Endothelial cell of umbilical vein (primary cell): ENCODE measurements around the gene PAAF1. TPM values are rescaled to one million over a fixed set of nuclear protein-coding genes. Genes with fewer than 3 reads are reported as not detected.

ENCODE experiments used
- BruUV-seq: library from RNA; stranded (reverse); fragments of 400-500 nt; replicated peaks from 2 replicates; lab custom pipeline; 2021; lab: Mats Ljungman, UMichigan
- CTCF ChIA-PET: fragments of 300-600, 350-600 bp; sonication (Branson Sonifier 250); formaldehyde crosslinking; loops from one replicate; lab custom pipeline; 2021; ENCODE audit warnings: antibody characterized with exemption, inconsistent platforms; lab: Charles Lee
- POLR2A ChIA-PET: fragments of 300-600, 350-600 bp; sonication (Branson Sonifier 250); formaldehyde crosslinking; loops from one replicate; lab custom pipeline; 2021; ENCODE audit warnings: antibody characterized with exemption, inconsistent platforms; lab: Charles Lee
- DNase-seq: peaks from one replicate; pipeline ENCODE4 v3.0.0-alpha.2; 2011; ENCODE audit warnings: low read depth, low spot score
- FAIRE-seq: peaks from 2 replicates; lab custom pipeline; 2011; peaks lifted over from hg19 to GRCh38; lab: Jason Lieb, UNC
- H2AFZ ChIP-seq: 2 replicates; pipeline ENCODE4 v1.6.0; 2012; ENCODE audit warnings: low read depth, low read length, control low read depth, inconsistent platforms
- H3K27ac ChIP-seq: 2 replicates; pipeline ENCODE4 v1.5.1; 2011; ENCODE audit warnings: low read depth, mild to moderate bottlenecking, control low read depth, low read length, moderate library complexity; ENCODE audit not compliant: insufficient read depth
- H3K27me3 ChIP-seq, 2 experiments: 2 replicates each; pipeline versions ENCODE4 v1.6.0 to v1.6.1; 2011; ENCODE audit warnings: low read length in 2 of 2, mixed read lengths in 1 of 2; ENCODE audit not compliant: control insufficient read depth in 2 of 2, insufficient read depth in 2 of 2
- H3K36me3 ChIP-seq, 2 experiments: 2 replicates in 1 of 2; 3 replicates in 1 of 2; pipeline ENCODE4 v1.5.1; 2011; ENCODE audit warnings: low read length in 2 of 2, mild to moderate bottlenecking in 1 of 2, moderate library complexity in 1 of 2; ENCODE audit not compliant: control insufficient read depth in 2 of 2, insufficient read depth in 2 of 2; ENCODE audit errors: extremely low read depth in 1 of 2
- H3K4me1 ChIP-seq: 3 replicates; pipeline ENCODE4 v1.5.1; 2011; ENCODE audit warnings: mild to moderate bottlenecking, low read length; ENCODE audit not compliant: control insufficient read depth, insufficient read depth; ENCODE audit errors: extremely low read depth
- H3K4me2 ChIP-seq: 2 replicates; pipeline ENCODE4 v1.6.1; 2011; ENCODE audit warnings: low read length, control low read depth, mixed read lengths; ENCODE audit not compliant: insufficient read depth
- H3K4me3 ChIP-seq, 3 experiments: fragments of 200-600 bp in 1 of 3; sonication (generic), shearing (Covaris generic) in 1 of 3; replicated peaks in 1 of 3; 2 replicates each; pipeline ENCODE4 v1.5.1; 2011 to 2016; ENCODE audit warnings: control low read depth in 3 of 3, low read length in 3 of 3, mild to moderate bottlenecking in 2 of 3, inconsistent platforms in 1 of 3, low read depth in 1 of 3, moderate library complexity in 1 of 3; ENCODE audit not compliant: insufficient read depth in 1 of 3
- H3K79me2 ChIP-seq: 2 replicates; pipeline ENCODE4 v1.6.0; 2012; ENCODE audit warnings: low read length, inconsistent platforms; ENCODE audit not compliant: control insufficient read depth, insufficient read depth
- H3K9ac ChIP-seq: replicated peaks from 2 replicates; pipeline ENCODE3; 2011; ENCODE audit warnings: low read length, control low read depth; ENCODE audit not compliant: insufficient read depth; ENCODE audit errors: extremely low read depth
- H3K9me1 ChIP-seq: replicated peaks from 3 replicates; pipeline ENCODE4 v1.6.0; 2011; ENCODE audit warnings: mild to moderate bottlenecking, low read length; ENCODE audit not compliant: control insufficient read depth, insufficient read depth; ENCODE audit errors: extremely low read depth
- H3K9me3 ChIP-seq: replicated peaks from 2 replicates; pipeline ENCODE4 v1.5.1; 2012; ENCODE audit warnings: low read length, inconsistent platforms; ENCODE audit not compliant: control insufficient read depth, insufficient read depth
- H4K20me1 ChIP-seq: replicated peaks from 2 replicates; pipeline ENCODE3; 2011; ENCODE audit warnings: mild to moderate bottlenecking, low read length; ENCODE audit not compliant: control insufficient read depth, insufficient read depth; ENCODE audit errors: extremely low read depth
- EZH2 ChIP-seq: IDR thresholded peaks from 2 replicates; pipeline ENCODE4 v1.6.1; 2012; ENCODE audit warnings: borderline replicate concordance, low read depth, mild to moderate bottlenecking, moderate library complexity, low read length, inconsistent platforms; ENCODE audit not compliant: severe bottlenecking
- FOS ChIP-seq: IDR thresholded peaks from 2 replicates; pipeline ENCODE4 v1.6.1; 2011; ENCODE audit warnings: mild to moderate bottlenecking, low read length, moderate library complexity, borderline replicate concordance; ENCODE audit not compliant: insufficient read depth
- GATA2 ChIP-seq: IDR thresholded peaks from 2 replicates; pipeline ENCODE4 v1.7.0; 2011; ENCODE audit warnings: low read depth, mild to moderate bottlenecking, moderate library complexity, mixed read lengths, low read length; ENCODE audit not compliant: insufficient read length, insufficient read depth
- JUN ChIP-seq: IDR thresholded peaks from 2 replicates; pipeline ENCODE4 v1.6.1; 2011; ENCODE audit warnings: borderline replicate concordance, low read depth; ENCODE audit not compliant: insufficient read length, insufficient read depth
- MYC ChIP-seq: IDR thresholded peaks from one replicate; pipeline ENCODE4 v1.6.1; 2011; ENCODE audit warnings: mild to moderate bottlenecking, low read depth, low read length
- POLR2A ChIP-seq: IDR thresholded peaks from 2 replicates; pipeline ENCODE4 v1.6.1; 2012; ENCODE audit warnings: low read depth, mild to moderate bottlenecking, control low read depth, low read length
- POLR2AphosphoS5 ChIP-seq: IDR thresholded peaks from 2 replicates; pipeline ENCODE4 v1.6.1; 2012; ENCODE audit warnings: low read depth, mild to moderate bottlenecking, control low read depth, low read length, moderate library complexity; ENCODE audit not compliant: insufficient read depth
- dilution Hi-C: fragments of 300-500 bp; cut with MboI; formaldehyde crosslinking; loops from one replicate; pipeline ENCODE4 v1.15.0; 2019; ENCODE audit warnings: low sequenced_read_pairs; ENCODE audit not compliant: extremely low pct_ligation_motif_present
- intact Hi-C: fragments of 100-400 bp; cut with micrococcal nuclease; formaldehyde crosslinking; loops from one replicate; pipeline ENCODE4 v1.10.0; 2022
- polyA plus RNA-seq, 4 experiments: library from polyadenylated mRNA; depleted of rRNA in 3 of 4; stranded (reverse) in 3 of 4; unstranded in 1 of 4; fragments of >200 nt; gene quantifications; 2 replicates each; pipeline versions ENCODE4 v1.2.1 to v1.2.3, GENCODE V29; 2011 to 2012; ENCODE audit warnings: missing spikeins in 1 of 4
- total RNA-seq: library from RNA; stranded (reverse); gene quantifications from 2 replicates; pipeline ENCODE4 v1.2.3, GENCODE V29; 2021
- TF ChIP-seq, protein P1 (sequence below): IDR thresholded peaks from 2 replicates; pipeline ENCODE4 v1.6.1; 2011; ENCODE audit not compliant: insufficient read depth, insufficient read length
- TF ChIP-seq, protein P2 (sequence below), 2 donors: IDR thresholded peaks; 1 replicate in 1 of 2; 2 replicates in 1 of 2; pipeline ENCODE4 v1.5.1; 2011; ENCODE audit warnings: low read length in 2 of 2, mild to moderate bottlenecking in 2 of 2, moderate library complexity in 2 of 2, control low read depth in 1 of 2, inconsistent platforms in 1 of 2, low read depth in 1 of 2; ENCODE audit not compliant: insufficient read depth in 1 of 2; ENCODE audit errors: extremely low read depth in 1 of 2

The PAAF1 gene
- total and polyA plus RNA-seq, 2 donors (not counting 3 experiments of a cell fraction or from before 2014, with no cell fraction given), result 9.8 to 16.1 TPM

DNA sequence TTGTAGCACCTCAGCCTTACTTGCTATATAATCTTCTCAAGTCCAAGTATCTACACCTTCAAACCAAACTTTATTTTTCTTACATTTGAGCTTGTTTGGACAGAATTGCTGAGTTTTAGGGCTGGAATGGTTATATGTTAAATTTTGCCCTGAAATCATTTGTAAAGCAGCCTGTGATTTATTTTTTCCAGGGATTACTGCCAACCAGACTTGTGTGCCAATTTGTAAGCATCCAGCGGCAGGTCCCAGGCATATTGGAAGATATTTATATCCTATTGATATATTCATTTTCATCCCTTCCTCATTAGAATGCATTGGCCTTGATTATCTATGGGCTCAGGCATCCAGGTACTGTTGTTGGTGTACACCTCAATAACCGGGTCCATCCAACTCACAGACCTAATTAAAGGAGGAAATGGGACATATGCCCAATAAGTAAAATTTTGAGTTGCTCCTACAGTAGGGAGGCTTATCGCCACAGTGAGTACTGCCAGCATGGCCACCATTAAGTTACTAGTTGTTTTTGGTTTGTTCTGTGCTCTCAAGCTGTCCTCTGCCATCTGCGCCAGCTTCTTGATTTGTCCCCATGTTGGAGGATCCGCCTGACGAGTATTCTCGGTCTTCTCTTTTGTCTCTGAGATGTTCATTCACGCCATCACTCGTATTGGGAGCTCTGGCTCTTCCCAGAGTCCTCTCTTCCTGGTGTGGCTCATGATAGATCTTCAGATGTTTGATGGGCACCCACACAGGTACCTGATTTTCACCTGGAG lies 64.2 kb downstream of the PAAF1 start:
- no peaks in the 10 kb centered on the region for H3K27me3 ChIP-seq
- no peak overlapping the region for H2AFZ ChIP-seq
- no peaks in the 10 kb centered on the region for H3K36me3 ChIP-seq
- no peak overlapping the region for H3K9ac ChIP-seq
- ChIA-PET POLR2A (no interaction called here), CTCF (interaction anchor here (1.9 kb wide), 1 partner anchor 10 kb away, joined by 7 read pairs; no protein-coding TSS in a partner anchor)
- no peaks in the 10 kb centered on the region for H3K9me3 ChIP-seq
- intact Hi-C loops (no loop called here), dilution Hi-C loops (no loop called here)
- no peaks in the 10 kb centered on the region for H3K79me2 ChIP-seq
- H3K27ac ChIP-seq, result no peak overlapping the region
- no peaks in the 10 kb centered on the region for H3K4me1 ChIP-seq
- H4K20me1 ChIP-seq, result no peaks in the 10 kb centered on the region
- FAIRE-seq (no peak), DNase-seq (no peak)
- TF ChIP-seq FOS (no peak), EZH2 (no peak), POLR2A (no peak), GATA2 (no peak), POLR2AphosphoS5 (no peak), MYC (no peak), JUN (no peak)
- TF ChIP-seq, protein P1, sequence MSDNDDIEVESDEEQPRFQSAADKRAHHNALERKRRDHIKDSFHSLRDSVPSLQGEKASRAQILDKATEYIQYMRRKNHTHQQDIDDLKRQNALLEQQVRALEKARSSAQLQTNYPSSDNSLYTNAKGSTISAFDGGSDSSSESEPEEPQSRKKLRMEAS, result no peak
- TF ChIP-seq, protein P2, sequence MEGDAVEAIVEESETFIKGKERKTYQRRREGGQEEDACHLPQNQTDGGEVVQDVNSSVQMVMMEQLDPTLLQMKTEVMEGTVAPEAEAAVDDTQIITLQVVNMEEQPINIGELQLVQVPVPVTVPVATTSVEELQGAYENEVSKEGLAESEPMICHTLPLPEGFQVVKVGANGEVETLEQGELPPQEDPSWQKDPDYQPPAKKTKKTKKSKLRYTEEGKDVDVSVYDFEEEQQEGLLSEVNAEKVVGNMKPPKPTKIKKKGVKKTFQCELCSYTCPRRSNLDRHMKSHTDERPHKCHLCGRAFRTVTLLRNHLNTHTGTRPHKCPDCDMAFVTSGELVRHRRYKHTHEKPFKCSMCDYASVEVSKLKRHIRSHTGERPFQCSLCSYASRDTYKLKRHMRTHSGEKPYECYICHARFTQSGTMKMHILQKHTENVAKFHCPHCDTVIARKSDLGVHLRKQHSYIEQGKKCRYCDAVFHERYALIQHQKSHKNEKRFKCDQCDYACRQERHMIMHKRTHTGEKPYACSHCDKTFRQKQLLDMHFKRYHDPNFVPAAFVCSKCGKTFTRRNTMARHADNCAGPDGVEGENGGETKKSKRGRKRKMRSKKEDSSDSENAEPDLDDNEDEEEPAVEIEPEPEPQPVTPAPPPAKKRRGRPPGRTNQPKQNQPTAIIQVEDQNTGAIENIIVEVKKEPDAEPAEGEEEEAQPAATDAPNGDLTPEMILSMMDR (IDR thresholded peaks at IDR 0.05; ENCODE audit: extremely low read depth in 1 of 2, insufficient read depth in 1 of 2, low read depth in 1 of 2, low read length in 2 of 2), result no peak
- BruUV-seq, result no TSS peak
- H3K9me1 ChIP-seq, result no peaks in the 10 kb centered on the region
- no peak overlapping the region for H3K4me2 ChIP-seq
- H3K4me3 ChIP-seq, result no peak overlapping the region
